Measurements from ENCODE around the gene PIK3C2B.
"Not testable (repeated sequence)": the region's sequence is repeated elsewhere in the genome, so short reads cannot be mapped to it uniquely, and the experiment has no call there.

The PIK3C2B gene

DNA sequence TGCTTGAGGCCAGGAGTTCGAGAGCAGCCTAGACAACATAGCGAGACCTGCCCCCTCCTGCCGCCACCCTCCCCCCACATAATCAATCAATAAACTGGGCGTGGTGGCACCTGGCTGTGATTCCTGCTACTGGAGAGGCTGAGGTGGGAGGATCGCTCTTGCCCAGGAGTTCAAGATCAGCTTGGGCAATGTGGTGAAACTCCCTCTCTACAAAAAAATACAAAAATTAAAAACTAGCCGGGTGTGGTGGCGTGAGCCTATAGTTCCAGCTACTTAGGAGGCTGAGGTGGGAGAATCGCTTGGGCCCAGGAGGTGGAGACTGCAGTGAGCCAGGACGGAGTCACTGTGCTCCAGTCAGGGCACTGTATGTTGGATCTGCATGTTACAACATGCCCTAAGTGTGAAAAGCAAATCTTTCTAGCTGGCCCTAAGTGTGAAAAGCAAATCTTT, 14.6 kb upstream of the PIK3C2B start:
- DNase-seq (ENCODE audit: extremely low read depth in 1 of 2, low read depth in 1 of 2): no peak

DNA sequence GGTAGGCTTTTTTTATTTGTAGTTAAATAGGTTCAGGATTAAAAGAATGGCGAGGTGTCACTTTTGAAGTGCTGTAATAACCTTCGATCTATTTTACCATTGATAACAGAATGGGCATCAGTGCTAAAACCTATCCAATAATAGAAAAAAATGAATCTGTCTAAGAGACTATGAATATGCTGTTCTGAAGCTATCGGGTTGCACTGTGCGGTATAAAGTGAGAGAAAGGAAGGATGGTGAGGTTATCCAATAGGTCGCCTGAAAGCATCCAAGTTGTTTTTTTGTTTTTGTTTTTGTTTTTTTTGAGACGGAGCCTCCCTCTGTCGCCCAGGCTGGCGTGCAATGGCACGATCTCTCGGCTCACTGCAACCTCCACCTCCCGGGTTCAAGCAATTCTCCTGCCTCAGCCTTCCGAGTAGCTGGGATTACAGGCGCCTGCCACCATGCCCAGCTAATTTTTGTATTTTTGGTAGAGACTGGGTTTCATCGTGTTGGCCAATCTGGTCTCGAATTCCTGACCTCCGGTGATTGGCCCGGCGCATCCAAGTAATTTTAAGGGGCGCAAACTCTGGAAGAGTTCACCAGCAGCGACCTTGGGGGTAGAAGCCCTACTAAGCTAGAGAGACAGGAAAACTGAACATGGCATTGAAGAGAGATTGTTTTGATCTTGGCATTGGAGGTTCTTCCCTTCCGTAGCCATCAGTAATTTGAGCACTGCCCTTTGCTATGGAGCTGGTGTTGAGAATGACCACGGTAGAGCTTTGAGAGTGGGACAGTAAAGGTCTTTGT, 12.9 kb upstream of the PIK3C2B start:
- no peak for DNase-seq (ENCODE audit: extremely low read depth in 1 of 2, low read depth in 1 of 2)

DNA sequence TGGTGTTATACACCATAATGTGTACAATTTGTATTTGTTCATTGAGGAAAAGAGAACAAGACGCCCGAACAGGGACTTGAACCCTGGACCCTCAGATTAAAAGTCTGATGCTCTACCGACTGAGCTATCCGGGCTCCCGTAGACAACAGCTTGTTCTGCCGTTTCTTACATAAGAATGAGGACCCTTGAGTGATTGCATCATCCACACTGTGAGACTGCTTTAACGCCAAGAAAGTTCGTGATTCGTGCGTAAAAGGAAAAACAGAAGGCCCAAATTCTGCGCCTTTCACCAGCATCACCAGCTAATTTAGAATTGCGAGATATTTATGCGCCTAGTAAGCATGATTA, 12.3 kb upstream of the PIK3C2B start:
- peak; percentile 67 to 76 for DNase-seq (ENCODE audit: extremely low read depth in 1 of 2, low read depth in 1 of 2)

DNA sequence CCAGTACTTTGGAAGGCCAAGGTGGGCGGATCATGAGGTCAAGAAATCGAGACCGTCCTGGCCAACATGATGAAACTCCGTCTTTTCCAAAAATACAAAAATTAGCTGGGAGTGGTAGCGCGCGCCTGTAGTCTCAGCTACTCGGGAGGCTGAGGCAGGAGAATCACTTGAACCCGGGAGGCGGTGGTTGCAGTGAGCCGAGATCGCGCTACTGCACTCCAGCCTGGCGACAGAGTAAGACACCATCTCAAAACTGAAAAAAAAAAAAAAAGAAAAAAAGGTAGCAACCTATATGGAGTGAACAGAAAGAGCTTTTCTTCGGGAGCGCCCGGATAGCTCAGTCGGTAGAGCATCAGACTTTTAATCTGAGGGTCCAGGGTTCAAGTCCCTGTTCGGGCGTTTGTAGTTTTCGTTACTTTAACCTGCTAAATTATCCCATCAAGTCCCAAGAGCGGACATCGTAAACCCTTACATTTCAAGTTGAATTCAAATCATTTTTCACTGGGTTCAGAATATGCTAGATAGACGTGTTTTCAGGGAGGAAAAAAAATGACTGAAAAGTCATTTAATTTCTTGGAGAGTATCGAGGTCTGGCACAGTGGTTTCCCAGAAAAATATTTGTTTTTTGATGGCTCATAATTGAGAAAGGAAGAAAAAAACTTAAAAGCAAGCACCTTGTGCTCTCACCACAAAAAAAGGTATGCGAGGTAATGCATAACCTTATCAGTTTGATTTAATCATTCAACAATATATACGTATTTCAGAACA, 11.8 kb upstream of the PIK3C2B start:
- DNase-seq (ENCODE audit: extremely low read depth in 1 of 2, low read depth in 1 of 2): peak in 1 of 2 donors; percentile 40

DNA sequence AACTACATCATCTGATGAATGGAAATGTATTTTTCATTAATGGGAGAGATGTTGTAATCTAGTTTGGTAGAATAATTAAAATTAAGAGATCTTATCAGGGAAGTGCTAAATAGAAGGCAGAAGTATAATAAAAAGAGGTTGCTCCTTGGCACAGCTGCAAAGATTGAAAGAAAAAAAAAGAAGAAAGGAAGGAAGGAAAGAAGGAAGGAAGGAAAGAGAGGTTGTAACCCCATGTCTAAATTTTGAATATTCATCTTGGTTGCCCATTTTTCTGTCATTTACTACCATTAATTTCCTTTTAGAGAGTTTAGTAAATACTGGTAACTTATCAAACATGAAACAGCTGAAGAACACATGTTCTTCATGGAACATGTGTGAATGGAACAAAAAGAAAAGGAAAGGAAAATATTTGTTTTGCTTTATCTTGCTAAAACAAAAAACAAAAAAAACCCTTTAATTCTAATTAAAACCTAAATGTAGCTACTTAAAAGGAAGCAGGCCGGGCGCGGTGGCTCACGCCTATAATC, 11.1 kb upstream of the PIK3C2B start:
- DNase-seq (ENCODE audit: extremely low read depth in 1 of 2, low read depth in 1 of 2): no peak

DNA sequence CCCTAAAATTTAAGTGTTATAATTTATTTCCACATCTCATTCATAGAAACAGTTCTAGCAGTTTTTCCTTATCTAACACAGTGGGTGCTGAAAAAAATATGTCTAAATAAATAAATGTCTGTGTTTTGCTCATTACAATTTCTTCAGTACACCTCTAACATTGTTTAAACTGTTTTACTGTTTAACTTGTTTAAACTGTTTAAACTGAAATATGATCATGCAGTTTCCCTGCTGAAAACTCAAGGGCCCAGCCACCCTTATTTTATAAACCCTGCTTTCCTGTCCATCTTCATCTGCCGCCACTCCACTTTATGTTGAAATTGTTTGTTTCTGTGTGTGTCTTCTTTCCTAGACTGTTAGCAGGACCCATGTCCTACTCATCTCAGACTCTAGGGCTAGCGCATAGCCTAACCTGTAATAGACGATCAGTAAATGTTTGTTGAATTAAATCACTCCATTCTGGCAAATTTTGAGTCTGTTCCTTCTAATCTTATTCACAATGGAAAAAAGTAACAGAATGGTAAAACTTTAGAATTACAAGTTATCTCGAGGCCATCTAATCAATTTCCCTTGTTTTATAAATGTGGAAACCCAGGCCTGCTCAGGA, 9.4 kb upstream of the PIK3C2B start:
- DNase-seq (ENCODE audit: extremely low read depth in 1 of 2, low read depth in 1 of 2): no peak

DNA sequence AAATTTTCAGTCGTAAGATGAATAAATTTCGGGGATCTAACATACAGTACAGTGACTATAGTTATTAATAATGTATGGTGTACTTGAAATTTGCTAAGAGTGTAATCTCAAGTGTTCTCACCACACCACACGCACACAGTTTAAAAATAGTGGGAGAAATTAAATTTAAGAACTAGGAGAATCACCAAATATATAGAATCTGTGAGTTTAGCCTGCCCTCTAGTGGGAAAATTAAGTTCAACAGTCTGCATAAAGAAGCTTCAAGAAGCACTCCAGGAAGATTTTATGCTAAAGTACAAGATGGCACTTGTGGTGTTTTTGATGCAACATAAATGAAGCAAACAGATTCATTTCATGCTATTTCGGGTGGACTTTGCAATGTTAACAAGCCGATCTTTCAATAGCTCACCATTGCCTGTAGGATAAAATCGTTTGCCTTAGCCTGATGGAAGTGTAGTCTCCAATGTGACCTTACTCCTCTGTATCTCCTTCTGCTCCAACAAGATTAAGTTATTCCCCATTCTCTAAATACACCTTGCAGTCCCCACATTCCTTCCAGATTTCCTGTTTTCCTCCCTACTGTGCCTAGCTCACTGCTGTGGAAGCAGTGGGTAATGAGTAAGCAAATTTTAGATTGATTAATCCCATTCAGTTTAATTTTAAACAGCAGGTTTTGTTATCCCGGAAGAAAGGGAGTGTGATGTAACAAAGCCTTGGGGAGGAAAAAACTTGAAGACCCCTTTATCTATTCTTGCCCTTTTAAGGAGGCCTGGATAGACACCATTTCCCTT, 8.7 kb upstream of the PIK3C2B start:
- DNase-seq (ENCODE audit: extremely low read depth in 1 of 2, low read depth in 1 of 2): no peak

DNA sequence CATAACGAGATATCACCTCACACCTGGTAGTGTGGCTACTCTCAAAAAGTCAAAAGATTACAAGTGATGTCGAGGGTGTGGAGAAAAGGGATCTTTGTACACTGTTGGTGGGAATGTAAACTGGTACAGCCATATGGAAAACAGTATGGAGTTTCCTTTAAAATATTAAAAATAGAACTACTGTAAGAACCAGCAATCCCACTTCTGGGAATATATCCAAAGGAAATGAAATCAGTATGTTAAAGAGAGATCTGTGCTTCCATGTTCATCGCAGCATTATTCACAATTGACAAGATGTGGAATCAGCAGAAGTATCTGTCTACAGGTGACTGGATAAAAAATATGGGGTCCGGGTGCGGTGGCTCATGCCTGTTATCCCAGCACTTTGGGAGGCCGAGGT, 7.6 kb upstream of the PIK3C2B start:
- DNase-seq (ENCODE audit: extremely low read depth in 1 of 2, low read depth in 1 of 2): no peak

DNA sequence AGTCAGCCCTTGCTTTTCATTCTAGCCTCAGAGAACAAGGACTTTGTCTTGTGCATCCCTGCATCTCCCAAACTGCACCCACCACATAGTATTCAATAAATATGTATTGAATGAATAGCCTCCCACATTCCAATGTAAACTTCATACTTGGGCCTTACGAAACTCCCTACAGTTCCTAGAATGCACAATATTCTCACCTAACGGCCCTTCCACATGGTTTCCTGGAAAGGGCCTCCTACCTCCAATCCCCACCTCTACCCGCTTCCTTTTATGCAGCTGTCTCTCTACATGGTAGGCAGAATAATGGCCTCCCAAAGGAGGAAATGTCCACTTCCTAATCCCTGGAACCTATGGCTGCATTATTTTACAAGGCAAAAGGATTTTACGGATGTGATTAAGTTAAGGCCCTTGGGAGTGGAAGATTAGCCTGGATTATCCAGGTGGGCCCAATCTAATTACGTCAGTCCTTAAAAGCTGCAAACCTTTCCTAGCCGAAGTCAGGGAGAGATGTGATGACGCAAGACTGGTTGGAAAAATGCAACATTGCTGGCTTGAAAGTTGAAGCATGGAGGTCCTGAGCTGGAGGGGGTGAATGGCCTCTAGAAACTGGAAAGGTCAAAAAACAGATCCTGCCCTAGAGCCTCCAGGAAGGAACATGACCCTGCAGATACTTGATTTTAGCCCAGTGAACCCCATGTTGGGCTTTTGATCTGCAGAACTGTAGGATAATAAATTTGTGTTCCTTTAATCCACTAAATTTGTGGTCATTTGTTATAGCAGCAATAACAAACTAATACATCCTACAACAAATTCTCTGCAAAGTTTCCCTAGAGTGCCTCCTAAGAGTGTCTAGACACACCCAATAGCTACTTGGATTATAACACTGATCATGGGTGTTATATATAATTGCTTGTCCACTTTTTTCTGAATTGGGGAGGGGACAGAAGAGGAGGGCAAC, 5.2 kb upstream of the PIK3C2B start:
- DNase-seq (ENCODE audit: extremely low read depth in 1 of 2, low read depth in 1 of 2): no peak

DNA sequence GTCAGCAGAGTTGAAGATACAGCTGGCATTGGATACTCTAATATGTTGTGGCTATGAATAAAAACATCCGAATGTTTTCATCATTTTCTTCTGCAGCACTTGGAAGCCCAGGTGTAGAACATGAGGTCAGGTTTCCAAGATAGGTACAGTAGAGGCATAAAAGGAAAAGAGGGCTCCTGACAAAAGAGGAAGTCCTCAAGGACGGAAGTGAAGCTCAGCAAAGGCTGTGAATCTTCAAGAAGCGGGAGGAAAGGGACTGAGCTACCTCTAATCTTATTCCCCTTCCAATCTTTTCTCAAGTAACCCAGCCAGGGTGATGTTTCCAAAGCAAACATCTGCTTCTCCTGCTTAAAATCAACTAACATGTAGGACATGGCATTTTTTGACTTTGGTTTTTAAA, 4.4 kb upstream of the PIK3C2B start:
- DNase-seq (ENCODE audit: extremely low read depth in 1 of 2, low read depth in 1 of 2): no peak

DNA sequence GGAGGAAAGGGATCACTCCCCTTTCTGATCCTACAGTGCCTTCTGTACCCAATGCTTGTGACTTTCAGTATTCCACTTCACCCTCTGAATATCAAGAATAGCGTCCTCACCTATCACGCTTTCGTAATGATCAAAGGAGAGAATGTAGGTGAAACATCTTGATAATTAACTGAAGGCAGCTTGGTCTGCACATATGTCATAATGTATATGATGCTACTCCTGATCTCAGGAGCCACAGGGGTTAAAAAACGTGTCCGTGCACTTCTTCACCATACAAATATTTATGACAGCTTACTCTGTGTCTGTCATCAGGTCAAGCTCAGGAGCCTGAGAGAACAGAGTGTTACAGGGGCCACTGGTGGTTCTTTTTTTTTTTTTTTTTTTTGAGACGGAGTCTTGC, 1.2 kb upstream of the PIK3C2B start:
- no peak for DNase-seq (ENCODE audit: extremely low read depth in 1 of 2, low read depth in 1 of 2)

DNA sequence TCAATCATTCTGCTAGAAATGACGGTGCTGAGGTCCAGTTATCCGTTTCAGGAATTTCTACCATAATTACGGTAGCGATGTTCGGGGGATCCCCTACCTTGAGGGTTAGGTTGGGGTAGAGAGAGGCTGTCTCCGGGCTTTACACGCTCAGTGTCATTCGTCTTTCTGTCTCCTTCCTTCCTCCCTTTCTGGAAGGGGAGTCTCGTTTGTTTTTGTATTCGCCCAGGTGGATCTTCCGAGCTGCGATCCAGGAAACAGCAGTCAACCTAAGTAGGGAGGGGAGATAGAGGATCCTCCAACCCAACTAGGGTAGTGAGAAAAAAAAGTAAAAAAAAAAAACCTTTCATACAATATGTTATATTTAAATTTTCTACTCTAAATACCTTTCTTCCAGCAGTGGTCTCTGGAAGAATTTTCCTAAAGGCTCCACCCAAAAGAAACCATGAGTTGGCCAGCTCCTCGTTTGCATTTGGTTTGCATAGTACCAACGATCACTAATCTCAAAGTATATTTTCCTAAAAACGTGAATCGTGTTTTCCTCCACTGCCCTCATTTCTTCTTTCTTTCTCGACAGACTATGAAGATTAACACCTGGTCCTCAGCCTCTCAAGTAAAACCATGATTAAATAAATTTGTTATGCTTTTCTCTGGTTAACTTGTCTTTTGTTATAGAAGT, 611 bp upstream of the PIK3C2B start:
- no peak for DNase-seq (ENCODE audit: extremely low read depth in 1 of 2, low read depth in 1 of 2)

DNA sequence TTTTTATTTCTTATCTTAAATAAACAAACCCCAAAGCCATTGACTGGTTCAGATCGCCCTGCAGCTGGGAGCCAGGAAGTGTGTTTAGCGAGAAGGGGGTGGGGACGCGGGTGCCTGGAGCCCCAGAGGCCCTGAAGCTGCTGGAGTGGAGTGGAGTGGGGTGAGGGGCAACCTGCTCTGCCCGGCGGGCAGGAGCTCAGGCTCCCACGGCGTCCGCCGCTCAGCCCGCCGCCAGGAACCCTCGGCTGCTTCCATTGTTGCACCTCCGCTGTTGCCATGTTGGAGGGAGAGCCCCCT, 673 bp downstream of the PIK3C2B start:
- peak in 1 of 2 donors; percentile 31 for DNase-seq (ENCODE audit: extremely low read depth in 1 of 2, low read depth in 1 of 2)

DNA sequence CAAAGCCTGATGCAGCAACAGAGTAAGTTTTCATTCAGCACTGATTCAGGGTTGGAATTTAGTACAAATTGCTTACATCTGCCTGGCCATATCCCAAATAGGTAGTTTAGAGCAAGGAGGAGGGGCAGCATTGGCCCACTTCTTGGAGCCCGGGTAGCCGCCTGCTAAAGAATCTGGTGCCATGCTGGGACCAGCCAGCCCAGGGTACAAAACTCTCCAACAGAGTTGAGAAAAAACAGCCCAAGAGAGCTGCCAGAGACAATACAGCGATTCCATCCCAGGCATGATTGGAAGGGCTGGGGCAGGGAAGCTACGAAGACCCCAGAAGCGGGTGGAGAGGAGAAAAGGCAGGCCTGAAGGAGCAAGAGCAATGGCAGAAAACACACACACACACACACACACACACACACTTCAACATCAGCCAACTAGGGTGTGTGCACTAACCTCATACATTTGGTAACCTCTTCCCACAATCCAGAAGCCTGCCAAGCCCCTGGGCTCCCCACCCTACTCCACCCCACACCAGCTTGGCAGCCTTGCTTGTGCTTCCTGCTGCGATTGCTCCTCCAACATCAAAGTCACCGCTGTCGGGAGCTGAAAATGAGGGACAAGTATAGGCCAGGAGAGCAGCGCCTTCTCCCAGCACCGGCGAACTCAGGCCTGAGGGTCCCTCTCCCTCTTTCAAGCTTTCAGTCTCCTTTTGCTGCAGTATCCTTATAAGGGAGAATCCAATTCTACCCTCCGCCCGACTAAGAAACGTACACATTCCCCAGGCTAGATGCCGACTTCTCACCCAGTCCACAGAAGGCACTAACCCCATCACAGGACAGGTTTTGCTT, 1.2 kb downstream of the PIK3C2B start:
- DNase-seq (ENCODE audit: extremely low read depth in 1 of 2, low read depth in 1 of 2): no peak

DNA sequence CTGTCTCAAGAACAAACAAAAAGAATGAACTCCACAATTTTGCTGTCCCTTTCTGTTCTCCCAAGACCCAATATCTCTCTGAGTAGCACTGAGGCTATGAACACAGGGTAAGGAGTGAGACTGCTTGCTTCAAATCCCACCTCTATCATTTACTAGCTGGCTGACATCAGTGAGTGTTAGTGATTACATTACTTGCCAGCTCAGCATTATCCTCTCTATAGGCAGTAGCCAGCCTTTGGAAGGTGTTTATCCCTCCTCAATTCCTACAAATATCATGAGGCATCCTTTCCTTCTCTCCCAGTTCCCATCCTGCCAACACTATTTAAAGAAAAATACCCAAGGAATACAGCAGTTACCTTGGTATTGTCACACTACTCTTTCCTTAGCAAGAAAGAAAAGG, 3.0 kb downstream of the PIK3C2B start:
- DNase-seq (ENCODE audit: extremely low read depth in 1 of 2, low read depth in 1 of 2): no peak

DNA sequence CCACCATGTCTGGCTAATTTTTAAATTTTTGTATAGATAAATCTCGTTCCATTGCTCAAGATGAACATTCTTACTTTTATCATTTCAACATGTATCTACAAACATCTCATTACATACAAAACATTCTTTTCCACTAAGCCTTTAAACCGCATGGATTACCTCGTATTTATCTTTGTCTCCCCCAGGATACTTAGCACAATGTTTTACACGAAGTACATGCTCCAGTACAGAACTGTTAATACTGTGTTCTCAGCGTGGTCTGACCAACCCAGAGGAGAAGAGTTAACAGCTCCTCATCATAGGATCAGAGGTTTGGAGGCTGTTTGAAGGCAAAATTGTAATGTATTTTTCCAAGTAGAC, 7.4 kb downstream of the PIK3C2B start:
- no peak for DNase-seq (ENCODE audit: extremely low read depth in 1 of 2, low read depth in 1 of 2)

DNA sequence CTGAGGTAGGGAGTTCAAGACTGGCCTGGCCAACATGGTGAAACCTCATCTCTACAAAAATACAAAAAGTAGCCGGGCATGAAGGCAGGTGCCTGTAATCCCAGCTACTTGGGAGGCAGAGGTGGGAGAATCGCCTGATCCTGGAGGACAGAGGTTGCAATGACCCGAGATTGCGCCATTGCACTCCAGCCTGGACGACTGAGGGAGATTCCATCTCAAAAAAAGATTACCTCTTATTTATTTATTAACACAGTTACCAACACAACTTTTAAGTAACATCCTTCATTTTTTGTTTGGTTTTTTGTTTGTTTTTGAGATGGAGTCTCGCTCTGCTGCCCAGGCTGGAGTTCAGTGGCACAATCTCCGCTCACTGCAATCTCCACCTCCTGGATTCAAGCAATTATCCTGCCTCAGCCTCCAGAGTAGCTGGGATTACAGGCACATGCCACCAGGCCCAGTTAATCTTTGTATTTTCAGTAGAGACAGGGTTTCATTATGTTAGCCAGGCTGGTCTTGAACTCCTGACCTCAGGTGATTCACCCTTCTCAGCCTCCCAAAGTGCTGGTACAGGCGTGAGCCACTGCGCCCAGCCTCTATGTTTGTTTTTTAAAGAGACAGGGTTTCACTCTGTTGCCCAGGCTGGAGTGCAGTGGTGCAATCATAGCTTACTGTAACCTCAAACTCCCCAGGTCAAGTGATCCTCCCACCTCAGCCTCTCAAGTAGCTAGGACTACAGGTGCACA, 7.9 kb downstream of the PIK3C2B start:
- not testable (repeated sequence) for DNase-seq (ENCODE audit: extremely low read depth in 1 of 2, low read depth in 1 of 2)

DNA sequence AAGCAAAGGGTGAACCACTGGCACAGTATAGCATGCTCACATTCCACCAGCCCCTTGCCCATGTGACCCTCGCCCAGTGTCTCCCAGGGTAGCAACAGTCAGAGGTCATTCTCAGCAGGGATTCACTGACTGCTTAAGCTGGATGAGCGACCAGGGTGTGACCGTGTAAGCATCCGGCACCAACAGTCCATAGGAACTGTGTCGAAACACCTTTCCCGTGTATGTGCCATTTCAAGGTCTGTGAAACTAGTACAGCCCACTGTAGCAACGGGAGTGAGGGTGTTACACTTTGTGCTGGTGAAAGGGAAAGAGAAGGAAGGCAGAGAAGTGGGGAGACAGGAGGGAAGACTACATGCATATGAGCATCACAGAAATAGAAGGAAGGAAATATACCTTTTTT, 10.8 kb downstream of the PIK3C2B start:
- DNase-seq (ENCODE audit: extremely low read depth in 1 of 2, low read depth in 1 of 2): no peak

All from activated CD8-positive, alpha-beta memory T cell treated with anti-CD3 and anti-CD28 coated beads for 1 hour (primary cell).